Measurements from ENCODE around the gene EP400.

DNA sequence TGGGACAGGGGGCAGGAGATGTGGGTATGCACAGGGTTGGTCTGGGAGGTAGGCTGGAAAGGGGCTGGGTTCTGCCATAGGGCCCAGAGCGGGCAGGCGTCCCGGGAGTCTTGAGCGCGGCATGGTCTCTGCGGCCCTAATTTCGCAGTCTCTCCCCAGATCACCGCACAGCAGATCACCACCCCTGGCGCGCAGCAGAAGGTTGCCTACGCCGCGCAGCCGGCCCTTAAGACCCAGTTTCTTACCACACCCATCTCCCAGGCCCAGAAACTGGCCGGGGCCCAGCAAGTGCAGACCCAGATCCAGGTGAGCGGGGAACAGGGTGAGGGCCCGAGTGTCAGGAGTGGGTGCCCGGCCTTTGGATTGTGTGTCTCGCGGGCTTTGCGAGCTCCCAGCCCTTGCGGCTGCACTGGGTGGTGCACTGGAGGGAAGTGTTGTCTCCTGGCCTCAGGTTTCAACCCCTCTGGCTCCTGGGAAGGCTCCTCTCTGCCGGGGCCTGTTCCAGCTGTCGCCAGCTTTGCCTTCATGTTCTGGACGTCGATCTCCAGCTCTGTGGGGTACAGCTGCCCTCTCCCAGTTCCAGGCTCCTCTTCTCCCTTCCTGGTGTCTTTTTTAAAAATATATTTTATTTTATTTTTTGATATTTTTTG lies 119.7 kb downstream of the EP400 start:
- TF ChIP-seq, protein P1, sequence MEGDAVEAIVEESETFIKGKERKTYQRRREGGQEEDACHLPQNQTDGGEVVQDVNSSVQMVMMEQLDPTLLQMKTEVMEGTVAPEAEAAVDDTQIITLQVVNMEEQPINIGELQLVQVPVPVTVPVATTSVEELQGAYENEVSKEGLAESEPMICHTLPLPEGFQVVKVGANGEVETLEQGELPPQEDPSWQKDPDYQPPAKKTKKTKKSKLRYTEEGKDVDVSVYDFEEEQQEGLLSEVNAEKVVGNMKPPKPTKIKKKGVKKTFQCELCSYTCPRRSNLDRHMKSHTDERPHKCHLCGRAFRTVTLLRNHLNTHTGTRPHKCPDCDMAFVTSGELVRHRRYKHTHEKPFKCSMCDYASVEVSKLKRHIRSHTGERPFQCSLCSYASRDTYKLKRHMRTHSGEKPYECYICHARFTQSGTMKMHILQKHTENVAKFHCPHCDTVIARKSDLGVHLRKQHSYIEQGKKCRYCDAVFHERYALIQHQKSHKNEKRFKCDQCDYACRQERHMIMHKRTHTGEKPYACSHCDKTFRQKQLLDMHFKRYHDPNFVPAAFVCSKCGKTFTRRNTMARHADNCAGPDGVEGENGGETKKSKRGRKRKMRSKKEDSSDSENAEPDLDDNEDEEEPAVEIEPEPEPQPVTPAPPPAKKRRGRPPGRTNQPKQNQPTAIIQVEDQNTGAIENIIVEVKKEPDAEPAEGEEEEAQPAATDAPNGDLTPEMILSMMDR (conservative IDR thresholded peaks at IDR 0.05): no peak
- no peak for TF ChIP-seq ZFX (IDR thresholded peaks at IDR 0.05)
